HFFc6 (cell line): ENCODE data around the gene CFI. TPM values are rescaled to one million over a fixed set of nuclear protein-coding genes. Genes with fewer than 3 reads are reported as not detected.

Source experiments
- DNase-seq: peaks from one replicate; pipeline ENCODE4 v3.0.0-alpha.2; 2018
- H3K27ac Mint-ChIP-seq: 2 replicates; pipeline ENCODE4 v1.8.0; 2020; ENCODE audit warnings: mild to moderate bottlenecking, mixed read lengths
- H3K27me3 Mint-ChIP-seq: 2 replicates; pipeline ENCODE4 v1.8.0; 2021; ENCODE audit warnings: mild to moderate bottlenecking, moderate library complexity, mixed read lengths; ENCODE audit not compliant: insufficient read depth
- H3K36me3 Mint-ChIP-seq: 2 replicates; pipeline ENCODE4 v1.8.0; 2021; ENCODE audit warnings: low read depth, mixed read lengths
- H3K4me1 Mint-ChIP-seq: 2 replicates; pipeline ENCODE4 v1.8.0; 2020; ENCODE audit warnings: low read depth, mixed read lengths
- H3K4me3 Mint-ChIP-seq: 2 replicates; pipeline ENCODE4 v1.8.0; 2020; ENCODE audit warnings: mild to moderate bottlenecking, moderate library complexity, mixed read lengths
- H3K9me3 Mint-ChIP-seq: 2 replicates; pipeline ENCODE4 v1.8.0; 2020; ENCODE audit warnings: mild to moderate bottlenecking, mixed read lengths
- total RNA-seq, 6 experiments: library from RNA; stranded (reverse); fragmentation: NEBNext Ultra II Directional; extraction: Animal tissue kit (Norgen Biotek cat#: 25700); gene quantifications; 2 replicates in 1 of 6; 3 replicates in 5 of 6; pipeline ENCODE4 v1.2.3, GENCODE V29; 2021
- TF ChIP-seq, protein P1 (sequence below): fragments of 200-600 bp; sonication (generic); IDR thresholded peaks from 2 replicates; pipeline ENCODE4 v1.5.0; 2021; ENCODE audit warnings: antibody characterized with exemption, mild to moderate bottlenecking

The CFI gene
- total RNA-seq, 6 experiments from 2014 or later: not detected

DNA sequence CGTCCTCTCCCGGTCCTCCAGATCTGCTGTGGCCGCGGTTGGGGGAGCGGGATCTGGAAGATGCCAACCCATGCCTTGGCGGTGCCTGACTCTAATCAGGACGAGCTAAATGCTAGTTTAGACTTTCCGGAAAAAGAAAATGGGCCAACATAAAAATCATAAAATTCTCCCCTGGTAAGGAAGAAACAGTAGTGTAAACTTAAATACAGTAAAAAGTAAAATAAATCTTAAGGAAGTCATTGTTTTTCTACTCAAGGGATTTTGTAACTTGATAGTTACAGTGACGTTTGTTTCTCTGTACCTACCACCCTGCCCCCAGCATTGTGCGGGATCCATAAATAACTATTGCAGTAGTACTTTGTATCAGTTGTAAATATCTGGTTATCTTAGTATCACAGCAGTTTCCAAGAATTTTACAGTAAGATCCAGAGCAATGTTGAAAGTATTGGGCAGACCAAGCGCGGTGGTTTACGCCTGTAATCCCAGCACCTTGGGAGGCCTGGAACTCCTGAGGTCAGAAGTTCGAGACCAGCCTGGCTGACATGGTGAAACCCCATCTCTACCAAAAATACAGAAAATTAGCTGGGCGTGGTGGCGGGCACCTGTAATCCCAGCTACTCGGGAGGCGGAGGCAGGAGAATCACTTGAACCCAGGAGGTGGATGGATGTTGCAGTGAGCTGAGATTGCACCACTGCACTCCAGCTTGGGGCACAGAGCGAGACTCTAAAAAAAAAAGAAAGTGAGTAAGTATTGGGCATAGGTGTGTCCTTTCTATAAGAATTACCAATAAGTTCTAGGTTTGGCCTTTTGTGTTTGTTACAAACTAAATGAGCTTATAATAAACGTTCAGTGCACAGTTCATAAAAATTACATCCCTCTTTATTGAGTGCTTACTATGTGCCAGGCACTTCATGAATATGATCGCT, 70.9 kb downstream of the CFI start:
- Mint-ChIP-seq H3K27ac (peak overlapping the region; percentile 86), H3K36me3 (no peaks in the 10 kb centered on the region), H3K4me1 (peaks cover 40% of the 10 kb centered on the region), H3K9me3 (no peaks in the 10 kb centered on the region), H3K4me3 (peak overlapping the region; percentile 90), H3K27me3 (no peaks in the 10 kb centered on the region; the same call in 1 of the 2 replicates)
- TF ChIP-seq, protein P1, sequence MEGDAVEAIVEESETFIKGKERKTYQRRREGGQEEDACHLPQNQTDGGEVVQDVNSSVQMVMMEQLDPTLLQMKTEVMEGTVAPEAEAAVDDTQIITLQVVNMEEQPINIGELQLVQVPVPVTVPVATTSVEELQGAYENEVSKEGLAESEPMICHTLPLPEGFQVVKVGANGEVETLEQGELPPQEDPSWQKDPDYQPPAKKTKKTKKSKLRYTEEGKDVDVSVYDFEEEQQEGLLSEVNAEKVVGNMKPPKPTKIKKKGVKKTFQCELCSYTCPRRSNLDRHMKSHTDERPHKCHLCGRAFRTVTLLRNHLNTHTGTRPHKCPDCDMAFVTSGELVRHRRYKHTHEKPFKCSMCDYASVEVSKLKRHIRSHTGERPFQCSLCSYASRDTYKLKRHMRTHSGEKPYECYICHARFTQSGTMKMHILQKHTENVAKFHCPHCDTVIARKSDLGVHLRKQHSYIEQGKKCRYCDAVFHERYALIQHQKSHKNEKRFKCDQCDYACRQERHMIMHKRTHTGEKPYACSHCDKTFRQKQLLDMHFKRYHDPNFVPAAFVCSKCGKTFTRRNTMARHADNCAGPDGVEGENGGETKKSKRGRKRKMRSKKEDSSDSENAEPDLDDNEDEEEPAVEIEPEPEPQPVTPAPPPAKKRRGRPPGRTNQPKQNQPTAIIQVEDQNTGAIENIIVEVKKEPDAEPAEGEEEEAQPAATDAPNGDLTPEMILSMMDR: no peak
- DNase-seq: no peak

DNA sequence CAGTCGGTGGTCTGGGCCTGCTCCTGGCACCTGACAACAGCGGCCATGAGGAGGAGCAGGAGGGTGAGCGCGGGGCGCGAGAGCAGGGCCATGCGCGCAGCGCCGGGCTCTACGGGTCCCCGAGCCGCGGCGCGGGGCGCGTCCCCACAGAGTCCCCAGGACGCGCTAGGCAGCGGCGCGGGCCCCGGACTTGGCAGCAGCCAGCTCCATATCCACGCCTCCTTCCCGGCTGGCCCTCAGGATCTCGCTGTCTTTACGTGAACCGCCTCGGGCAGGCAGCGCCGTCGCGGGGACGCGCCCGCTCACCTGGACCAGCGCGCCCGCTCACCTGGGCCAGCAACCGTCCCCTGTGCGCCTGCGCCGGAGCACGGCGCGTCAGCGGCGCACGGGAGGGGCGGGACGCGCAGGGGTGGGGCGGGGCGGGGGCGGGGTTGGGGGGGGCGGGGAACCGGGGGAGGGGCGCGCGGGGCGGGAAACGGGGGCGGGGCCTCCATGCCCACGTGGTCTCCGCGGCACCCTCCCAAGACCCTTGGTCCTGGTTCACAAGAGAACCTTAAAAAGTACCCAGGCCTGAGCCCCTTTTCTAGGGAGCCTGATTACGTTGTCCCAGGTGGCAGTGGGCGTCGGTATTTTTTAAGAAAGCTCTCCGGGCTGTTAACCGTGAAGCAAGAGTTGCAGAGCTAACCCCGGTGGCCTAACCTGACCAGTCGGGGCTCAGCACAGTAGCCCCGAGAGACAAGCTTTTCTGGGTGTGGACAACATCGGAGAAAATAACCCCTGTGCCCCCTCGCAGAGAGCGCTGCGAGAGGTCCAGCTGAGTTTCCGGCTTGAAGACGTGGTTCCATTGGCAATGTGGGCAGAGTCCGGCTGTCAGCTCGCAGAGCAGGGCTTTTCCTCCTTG, 71.8 kb downstream of the CFI start, which contains the start of gene PLA2G12A:
TSS of gene PLA2G12A (minus strand) at position 353 of the 901 bp plus-strand sequence. CDS start at position 92, 261 bp downstream.
- peak within 1 kb of the TSS; percentile 93 for H3K4me3 Mint-ChIP-seq
- H3K27ac Mint-ChIP-seq: peak within 1 kb of the TSS; percentile 86
- no peaks in the 10 kb centered on the region; the same call in 1 of the 2 replicates for H3K27me3 Mint-ChIP-seq
- H3K36me3 Mint-ChIP-seq: no peaks in the 10 kb centered on the region
- TF ChIP-seq, protein P1: no peak
- no peaks in the 10 kb centered on the region for H3K9me3 Mint-ChIP-seq
- peak; percentile 31 for DNase-seq
- H3K4me1 Mint-ChIP-seq: peaks cover 34% of the 10 kb centered on the region

DNA sequence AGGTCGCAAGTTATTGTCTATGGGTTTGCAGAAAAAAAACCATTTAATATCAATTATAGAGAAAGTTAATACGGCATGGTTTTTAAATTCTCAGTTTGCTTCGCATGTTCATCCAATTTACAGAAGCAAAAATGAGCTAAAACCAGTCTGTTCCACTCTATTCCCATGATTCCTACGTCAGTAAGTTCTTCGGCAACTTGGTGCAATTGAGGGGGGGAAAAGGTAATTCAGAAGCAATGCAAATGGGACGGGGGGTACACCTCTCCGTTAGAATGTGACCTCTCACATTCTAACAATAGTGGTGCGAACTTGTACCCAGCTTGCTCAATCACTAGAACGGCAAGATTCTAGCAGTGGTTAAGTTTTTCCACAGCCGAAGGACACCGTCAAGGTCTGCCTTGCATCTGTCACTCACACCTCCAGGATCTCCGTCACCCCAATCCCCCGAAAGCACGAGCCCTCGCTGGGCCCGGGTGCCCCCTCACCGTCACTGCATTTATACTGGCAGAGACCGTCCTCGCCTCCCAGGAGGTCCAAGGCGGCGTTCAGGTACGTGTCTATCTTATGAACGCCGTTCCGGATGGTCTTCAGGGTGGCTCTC, 72.6 kb downstream of the CFI start:
- H3K4me1 Mint-ChIP-seq: peaks cover 34% of the 10 kb centered on the region
- TF ChIP-seq, protein P1: no peak
- H3K4me3 Mint-ChIP-seq: peak overlapping the region; percentile 93
- no peaks in the 10 kb centered on the region for H3K9me3 Mint-ChIP-seq
- no peaks in the 10 kb centered on the region for H3K36me3 Mint-ChIP-seq
- no peaks in the 10 kb centered on the region; the same call in 1 of the 2 replicates for H3K27me3 Mint-ChIP-seq
- no peak for DNase-seq
- peak overlapping the region; percentile 83 for H3K27ac Mint-ChIP-seq

DNA sequence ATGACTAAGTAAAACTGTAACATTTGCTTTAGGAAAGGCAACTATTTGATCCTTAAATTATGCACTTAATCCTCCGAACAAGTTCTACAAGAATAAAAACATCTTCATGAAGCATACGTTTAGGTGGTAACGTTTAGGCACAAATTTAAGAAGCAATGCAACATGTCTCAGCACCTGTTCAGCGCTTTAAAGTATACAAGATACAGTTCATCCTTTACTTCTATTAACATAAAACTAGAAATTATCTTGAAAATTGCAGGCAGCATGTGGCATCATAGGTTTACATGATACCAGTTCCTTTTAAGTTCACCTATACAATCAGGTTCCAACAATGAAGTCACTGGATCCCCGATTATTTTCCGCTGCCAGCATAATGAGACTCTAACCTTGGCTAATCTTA, 73.4 kb downstream of the CFI start:
- no peaks in the 10 kb centered on the region for H3K36me3 Mint-ChIP-seq
- DNase-seq: no peak
- H3K4me3 Mint-ChIP-seq: peak overlapping the region; percentile 93
- no peaks in the 10 kb centered on the region for H3K9me3 Mint-ChIP-seq
- H3K4me1 Mint-ChIP-seq: peaks cover 34% of the 10 kb centered on the region
- H3K27ac Mint-ChIP-seq: peak overlapping the region; percentile 83
- no peaks in the 10 kb centered on the region; the same call in 1 of the 2 replicates for H3K27me3 Mint-ChIP-seq
- TF ChIP-seq, protein P1: no peak

DNA sequence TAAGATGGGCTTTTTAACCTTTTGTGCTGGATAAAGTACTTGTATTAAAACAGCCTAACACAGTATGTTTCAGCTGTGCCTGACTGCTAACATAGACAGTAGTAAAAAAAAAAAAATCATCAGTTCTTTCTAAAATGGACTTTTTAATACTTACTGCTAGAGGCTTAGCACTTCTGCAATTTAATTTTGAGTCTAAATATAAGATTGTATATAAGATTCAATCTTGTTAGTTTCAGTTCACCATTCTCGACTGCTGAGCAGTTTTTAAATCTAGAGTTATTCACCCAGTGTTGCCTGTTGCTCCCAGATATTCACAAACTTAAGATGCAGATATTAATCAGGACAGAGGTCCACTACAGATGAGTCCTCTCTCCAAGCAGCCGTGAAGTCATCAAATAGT, 78.7 kb downstream of the CFI start:
- DNase-seq: no peak
- Mint-ChIP-seq H3K9me3 (peaks cover 4% of the 10 kb centered on the region; the same call in 1 of the 2 replicates), H3K4me3 (no peak overlapping the region), H3K4me1 (peaks cover 27% of the 10 kb centered on the region), H3K36me3 (peaks cover 13% of the 10 kb centered on the region), H3K27me3 (no peaks in the 10 kb centered on the region; the same call in 1 of the 2 replicates), H3K27ac (no peak overlapping the region)
- TF ChIP-seq, protein P1: no peak
